Measurements from ENCODE around the gene PIEZO2.

PIEZO2 gene

DNA sequence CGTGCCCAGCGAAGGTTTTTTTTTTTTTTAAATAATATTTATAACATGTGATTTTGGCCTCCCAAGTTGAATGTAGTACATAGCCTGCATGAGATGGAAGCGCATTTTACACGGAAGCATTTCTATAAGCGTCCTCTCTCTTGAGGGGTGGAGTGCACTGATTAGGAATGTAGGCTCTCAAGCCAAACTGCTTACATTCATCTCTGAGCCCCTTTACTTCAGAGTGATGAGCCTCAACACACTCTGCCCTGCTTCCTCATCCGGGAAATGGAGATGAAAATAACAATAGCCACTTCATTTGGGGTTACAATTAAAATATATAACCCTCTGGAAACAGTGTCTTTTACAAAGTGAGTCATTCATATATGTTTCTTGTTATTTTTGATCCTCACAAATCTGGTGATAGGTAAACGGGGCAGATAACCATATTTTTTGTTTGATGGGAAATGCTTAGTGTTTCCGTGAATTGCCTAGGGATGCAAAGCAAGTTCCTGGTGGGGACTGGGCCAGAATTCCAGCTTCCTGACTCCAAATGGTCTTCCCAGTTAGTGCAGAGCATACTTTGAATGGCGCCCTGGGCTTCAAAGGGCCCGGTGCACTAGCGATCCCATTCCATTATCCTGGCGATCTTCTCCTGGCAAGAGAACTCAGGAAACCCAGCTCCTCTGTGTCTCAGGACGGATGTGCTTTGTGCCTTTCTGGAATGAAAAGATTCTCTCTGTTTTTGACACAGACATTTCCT, 124.3 kb downstream of the PIEZO2 start:
- no peak for DNase-seq

DNA sequence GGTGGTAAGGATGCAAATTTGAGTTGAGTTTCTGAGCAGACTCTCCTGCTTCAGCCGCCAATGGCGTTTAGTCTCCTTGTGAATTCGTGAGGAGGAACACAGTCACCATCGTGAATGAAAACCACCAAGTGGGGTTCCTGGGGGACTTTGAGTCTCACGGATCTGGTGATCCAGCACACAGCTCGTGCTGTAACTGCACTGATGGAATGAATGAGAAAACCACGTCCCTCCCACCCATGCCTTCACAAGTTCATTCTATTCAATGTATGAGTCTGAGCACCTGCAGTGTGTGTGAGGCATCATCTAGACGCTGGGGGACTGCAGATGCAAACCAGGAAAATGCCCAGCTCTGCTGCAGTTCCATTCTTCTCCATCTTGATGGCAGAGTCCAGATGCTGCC, 127.9 kb downstream of the PIEZO2 start:
- no peak for DNase-seq

GRCh38 chr18:11020877-11021414, 128.4 kb downstream of the PIEZO2 start:
- no peak for DNase-seq

DNA sequence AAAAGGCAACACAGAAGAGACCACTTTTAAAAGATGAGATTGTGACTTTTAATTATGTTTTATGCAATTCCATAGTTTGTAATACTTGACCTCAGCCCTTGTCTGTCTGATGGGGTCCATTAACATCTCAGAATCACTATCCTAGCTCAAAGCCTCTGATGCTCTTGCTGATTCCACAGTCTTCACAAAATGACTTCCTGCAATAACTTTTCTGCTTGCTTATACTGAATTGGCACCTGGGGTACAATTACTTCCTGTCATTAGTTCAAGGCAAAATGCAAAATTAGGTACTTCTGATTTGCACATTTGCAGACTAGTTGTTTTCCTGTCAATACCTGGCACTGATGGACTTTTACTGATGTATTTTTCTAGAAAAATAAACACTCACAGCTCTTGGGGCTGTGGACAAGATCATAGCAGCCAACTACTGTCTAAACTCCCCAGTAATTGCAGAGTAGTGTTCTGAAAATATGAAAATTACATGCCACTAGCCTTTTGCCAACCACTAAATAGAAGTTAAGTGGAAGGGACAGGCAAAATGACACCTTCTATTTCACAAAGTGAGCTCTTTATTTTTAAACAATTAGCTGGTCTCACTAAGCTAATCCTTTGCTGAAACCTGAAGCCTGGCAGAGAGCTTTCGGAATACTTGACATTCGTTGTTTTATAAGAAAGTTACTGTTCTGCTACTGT, 129.1 kb downstream of the PIEZO2 start:
- no peak for DNase-seq

DNA sequence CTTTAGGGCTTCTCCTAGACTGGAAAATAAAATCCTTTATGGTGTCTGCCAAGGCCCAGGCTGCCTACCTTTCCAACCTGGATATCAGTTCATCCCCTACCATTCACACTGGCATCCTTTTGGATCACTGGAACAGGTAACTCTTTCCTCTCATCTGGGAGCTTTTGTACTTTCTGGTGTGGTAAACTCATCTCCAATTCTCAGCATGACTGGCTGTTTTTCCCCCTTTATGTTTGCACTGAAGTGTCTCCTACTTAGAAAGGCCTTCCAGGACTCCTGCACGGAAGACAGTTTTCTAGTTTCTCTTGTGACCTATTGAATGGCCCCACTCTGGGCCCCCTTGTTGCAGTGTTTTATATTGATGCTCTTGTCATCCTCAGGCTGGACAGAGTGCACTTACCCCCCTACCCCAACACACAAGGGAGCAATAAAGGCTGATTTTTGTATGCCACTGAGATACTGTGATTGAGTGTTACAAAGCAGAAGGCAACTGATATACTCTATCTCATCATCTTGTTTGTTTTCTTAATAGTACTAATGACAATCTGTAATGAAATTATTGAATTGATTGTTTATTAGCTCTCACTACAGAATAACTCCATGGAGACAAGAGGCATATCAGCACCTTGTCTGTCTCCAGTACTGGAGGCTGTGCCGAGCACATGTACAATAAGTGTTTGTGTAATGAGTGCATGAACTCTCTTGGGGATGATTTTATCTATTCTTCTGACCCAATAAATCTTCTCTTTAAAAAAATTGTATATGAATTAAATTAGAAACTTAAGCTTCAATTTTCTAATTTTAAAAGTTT, 129.9 kb downstream of the PIEZO2 start:
- no peak for DNase-seq

GRCh38 chr18:11009869-11010268, 139.5 kb downstream of the PIEZO2 start:
- no peak for DNase-seq

DNA sequence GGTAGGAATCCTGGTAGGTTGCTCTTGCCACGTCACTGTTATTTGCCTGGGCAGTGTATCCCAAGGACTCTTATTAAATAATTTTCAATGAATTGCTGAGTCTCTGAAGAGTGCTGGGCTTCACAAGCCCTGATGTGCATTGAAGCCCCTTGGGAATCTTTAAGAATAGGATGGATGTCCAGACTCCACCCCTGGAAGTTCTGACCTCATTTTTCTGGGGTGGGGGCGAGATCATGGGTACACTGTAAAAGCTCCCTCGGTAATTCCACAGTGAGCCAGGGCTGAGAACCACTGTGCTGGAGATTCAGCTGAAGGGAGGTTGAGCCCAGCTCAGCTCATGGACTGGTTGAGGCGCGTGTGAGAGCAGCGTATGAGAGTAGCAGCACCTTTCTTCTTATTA, 140.2 kb downstream of the PIEZO2 start:
- DNase-seq, result no peak

DNA sequence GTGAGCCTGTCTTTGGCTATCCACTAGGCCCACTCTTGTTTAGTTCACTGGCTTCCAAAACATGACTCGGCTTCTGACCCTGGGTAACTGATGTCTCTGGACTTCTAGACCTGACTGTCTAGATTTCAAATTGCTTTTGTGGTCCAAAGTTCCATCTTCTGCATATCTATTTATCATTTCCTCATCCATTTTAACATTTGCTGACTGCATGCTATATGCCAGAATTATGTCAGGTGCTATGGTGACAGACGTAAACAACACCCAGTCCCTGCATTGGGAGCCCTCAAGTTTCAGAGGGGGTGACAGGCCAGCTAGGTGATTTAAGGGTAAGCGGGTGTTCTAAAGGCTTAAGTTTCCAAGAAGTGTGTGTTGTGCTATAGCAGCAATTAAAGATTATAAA, 140.9 kb downstream of the PIEZO2 start:
- no peak for DNase-seq

DNA sequence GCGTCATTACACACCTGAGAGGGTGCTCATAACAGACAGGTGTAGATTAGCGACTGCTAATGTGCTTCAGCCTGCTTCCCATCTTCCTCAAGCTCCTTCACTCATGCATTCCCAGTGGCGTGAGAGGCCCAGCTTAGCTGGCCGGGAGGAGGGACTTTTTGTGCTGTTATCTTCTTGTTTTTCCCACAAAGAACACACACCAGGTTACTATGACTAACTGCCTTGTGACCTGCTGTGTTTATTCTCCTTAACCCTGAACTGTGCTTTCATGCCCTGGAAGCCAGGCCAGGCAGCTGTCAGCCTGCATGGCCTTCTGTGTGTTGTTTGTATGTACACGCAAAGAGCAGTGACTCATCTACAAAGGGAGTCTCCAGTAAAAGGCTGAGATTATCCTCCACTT, 143.8 kb downstream of the PIEZO2 start:
- DNase-seq, result no peak

DNA sequence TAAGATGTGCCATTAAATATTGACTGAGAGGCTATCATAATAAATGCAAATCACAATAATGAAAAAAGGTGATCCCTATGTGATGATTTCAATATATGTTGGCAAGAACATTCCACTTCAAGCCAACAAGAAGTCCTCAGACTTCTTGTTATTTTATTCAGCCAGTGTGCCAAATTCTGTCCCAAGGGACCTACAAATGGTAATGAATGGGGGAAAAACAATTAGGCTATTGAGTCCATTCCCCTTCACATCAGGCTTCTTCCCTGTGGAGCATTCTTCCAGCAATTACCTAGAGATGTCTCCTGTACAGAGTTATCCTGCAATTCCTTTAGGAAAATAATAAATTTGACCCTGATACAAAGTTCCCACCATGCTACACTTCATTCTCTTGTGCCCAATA, 144.4 kb downstream of the PIEZO2 start:
- no peak for DNase-seq

DNA sequence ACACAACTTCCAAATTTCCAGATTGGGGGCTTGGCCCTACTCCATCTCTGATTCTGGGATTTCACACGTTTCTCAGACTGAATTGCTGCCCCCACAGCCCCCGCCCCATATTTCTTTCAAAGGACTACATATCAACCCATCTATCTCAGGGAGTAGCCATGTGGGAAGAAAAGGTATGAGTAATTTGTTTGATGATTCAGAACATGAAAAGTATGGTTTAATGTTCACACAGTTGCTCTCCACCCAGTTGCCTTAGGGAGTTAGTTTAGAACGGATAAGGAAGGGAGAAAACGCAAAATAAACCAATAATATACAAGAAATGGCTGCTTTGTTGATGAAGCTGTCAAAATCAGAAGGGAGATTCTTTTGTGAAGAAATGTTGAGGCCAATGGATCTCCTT, 145.1 kb downstream of the PIEZO2 start:
- no peak for DNase-seq

DNA sequence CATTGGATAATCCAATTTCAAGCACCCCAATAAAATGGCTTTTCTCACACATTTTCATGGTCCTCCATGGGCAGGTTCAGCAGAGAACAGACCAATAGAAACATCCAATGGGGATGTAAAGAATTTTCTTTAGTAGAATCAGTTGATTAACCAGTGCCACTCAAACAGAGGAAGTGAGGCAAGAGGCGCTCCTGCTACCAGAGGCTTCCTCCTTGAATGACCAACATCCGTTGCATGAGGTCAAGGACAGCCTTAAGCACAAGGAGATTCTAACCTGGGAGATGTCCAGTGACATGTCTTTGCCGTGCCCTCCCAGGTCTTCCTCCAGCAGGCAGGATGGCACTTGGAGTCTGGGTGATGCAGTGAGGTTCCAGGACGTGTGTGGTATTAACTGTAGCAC, 146.6 kb downstream of the PIEZO2 start:
- DNase-seq, result no peak

DNA sequence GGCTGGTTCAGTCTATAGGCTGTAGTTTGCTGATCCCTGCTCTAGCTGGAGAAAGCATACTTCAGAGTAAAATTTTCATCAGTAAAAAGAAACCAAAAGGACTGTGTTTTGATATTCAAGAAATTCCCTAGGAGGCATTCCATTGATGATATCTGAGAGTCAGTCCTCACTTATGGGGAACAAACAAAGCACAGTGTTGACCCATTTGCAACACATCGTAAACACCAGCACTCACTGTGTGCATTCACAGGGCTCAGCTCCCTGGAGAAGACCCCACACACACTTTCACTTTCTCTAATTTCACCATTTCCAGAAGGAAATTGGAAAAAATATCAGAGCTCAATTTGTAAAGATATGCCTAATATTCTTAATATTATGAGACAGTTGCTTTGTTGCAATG, 147.1 kb downstream of the PIEZO2 start:
- DNase-seq, result no peak

GRCh38 chr18:11000071-11000470, 149.3 kb downstream of the PIEZO2 start:
- DNase-seq, result no peak

GRCh38 chr18:10997885-10998284, 151.5 kb downstream of the PIEZO2 start:
- DNase-seq, result no peak

- no peak for DNase-seq
Measured at GRCh38 chr18:10995550-10995949, 153.8 kb downstream of the PIEZO2 start.

DNA sequence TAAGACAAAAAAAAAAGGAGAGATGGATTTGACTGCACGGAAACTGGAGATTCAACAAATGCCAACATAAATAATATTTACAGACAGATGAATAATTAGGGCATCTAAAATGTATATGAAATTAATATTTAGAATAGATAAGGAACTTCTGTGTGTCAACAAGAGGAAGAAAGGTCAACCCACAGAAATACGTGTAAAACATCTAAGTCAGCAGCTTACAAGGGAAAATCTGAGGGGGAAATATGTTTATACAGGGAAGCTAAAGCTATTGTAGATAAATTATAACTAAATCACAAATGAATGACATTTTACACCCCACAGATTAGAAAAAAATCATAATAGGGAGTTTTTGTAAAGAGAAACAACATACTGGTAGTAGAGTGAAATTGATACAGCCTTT, 159.9 kb downstream of the PIEZO2 start:
- no peak for DNase-seq

GRCh38 chr18:10985689-10986088, 163.7 kb downstream of the PIEZO2 start:
- no peak for DNase-seq

DNA sequence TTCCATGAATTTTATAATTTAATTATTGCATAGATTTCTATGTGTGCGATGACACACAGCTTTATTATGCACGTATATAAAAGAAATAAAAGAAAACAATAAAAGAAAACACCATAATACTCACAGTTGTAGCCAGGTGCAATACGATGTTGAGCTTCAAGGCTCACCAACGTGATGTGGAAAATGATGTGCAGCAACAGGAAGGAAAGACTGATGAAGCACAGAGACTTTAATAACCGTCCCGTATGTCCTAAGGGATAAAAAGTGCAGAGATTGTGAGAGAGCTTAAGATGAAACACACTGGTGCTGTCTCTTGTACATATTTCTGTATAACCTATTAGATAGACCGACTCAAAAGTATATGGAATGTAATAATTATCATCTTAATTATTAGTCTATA, 170.0 kb downstream of the PIEZO2 start:
- DNase-seq, result no peak

- no peak for DNase-seq
Measured at GRCh38 chr18:10977042-10977441, 172.3 kb downstream of the PIEZO2 start.

DNA sequence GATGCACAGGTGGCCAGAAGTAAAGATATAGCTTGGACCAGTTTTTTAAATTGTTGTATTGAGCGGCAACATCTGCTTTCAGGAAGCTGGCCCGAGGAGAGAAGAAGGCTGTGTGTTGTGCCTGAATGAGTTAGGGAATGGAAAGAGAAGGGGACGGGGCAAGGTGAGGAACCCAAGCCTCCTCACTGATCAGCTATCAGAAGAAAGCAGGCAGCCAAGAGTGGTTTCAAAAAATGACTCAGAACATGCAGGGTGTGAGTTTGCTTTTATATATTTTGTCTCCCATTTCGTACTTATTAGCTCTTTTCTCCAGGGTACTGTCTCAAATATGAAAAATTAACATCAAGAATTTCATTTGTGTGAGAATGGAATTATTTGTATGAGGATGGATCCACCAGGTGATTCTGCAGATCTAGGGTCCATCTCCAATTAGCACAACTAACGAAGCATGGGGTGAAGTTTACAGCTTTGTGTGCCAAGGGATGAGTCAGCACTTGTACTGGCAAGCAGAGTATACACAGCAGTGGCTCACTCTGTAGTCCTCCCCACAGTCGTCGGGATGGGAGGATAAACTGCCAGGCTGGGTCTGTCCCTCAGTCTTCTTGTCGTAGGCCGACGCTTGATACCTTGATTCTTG, 175.7 kb downstream of the PIEZO2 start:
- no peak for DNase-seq

DNA sequence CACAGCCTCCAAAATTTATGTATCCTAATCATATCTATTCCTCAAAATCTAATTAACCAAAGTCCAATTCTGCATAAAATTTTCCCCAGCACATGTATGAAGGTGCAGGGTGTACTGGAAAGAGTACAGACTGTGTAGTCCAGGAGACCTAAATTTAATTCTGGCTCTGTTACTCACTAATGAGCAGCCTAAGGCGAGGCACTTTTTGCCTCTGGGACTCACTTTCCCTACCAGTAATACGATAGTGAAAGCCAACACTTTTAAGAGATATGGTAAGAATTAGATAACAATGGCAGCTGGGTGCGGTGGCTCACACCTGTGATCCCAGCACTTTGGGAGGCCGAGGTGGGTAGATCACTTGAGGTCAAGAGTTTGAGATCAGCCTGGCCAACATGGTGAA, 177.7 kb downstream of the PIEZO2 start:
- no peak for DNase-seq

GRCh38 chr18:10965119-10965518, 184.2 kb downstream of the PIEZO2 start:
- no peak for DNase-seq
